Osteocyte (in vitro differentiated cells): ENCODE results near the gene HIC1. TPM values are rescaled to one million over a fixed set of nuclear protein-coding genes. Genes with fewer than 3 reads are reported as not detected.

Source experiments
- DNase-seq: peaks from one replicate; pipeline ENCODE4 v3.0.0; 2021; ENCODE audit warnings: mixed read lengths; ENCODE audit not compliant: unreplicated experiment; ENCODE audit errors: extremely low spot score
- H3K27ac Mint-ChIP-seq: one replicate; pipeline ENCODE4 v1.8.0; 2021; ENCODE audit warnings: mild to moderate bottlenecking, mixed read lengths; ENCODE audit not compliant: unreplicated experiment
- H3K27me3 Mint-ChIP-seq: one replicate; pipeline ENCODE4 v1.8.0; 2021; ENCODE audit warnings: mixed read lengths; ENCODE audit not compliant: unreplicated experiment
- H3K36me3 Mint-ChIP-seq: one replicate; pipeline ENCODE4 v1.8.0; 2021; ENCODE audit warnings: mixed read lengths; ENCODE audit not compliant: unreplicated experiment
- H3K4me1 Mint-ChIP-seq: one replicate; pipeline ENCODE4 v1.8.0; 2021; ENCODE audit warnings: mixed read lengths; ENCODE audit not compliant: unreplicated experiment
- H3K4me3 Mint-ChIP-seq: one replicate; pipeline ENCODE4 v1.8.0; 2021; ENCODE audit warnings: mild to moderate bottlenecking, moderate library complexity, mixed read lengths; ENCODE audit not compliant: unreplicated experiment
- H3K9me3 Mint-ChIP-seq: one replicate; pipeline ENCODE4 v1.8.0; 2021; ENCODE audit warnings: mixed read lengths; ENCODE audit not compliant: unreplicated experiment
- CTCF ChIP-seq: fragments of 200-600 bp; sonication (generic); IDR thresholded peaks from 2 replicates; pipeline ENCODE4 v1.5.0; 2021; ENCODE audit warnings: antibody characterized with exemption, mild to moderate bottlenecking, moderate library complexity
- total RNA-seq: library from RNA; stranded (reverse); gene quantifications from 2 replicates; pipeline ENCODE4 v1.2.1, GENCODE V29; 2021

The HIC1 gene
- total RNA-seq, 1 donor from 2014 or later = 3.3 TPM

GRCh38 chr17:2105663-2106062 lies 50.8 kb downstream of the HIC1 start:
- H3K4me1 Mint-ChIP-seq = peaks cover 8% of the 10 kb centered on the region
- H3K4me3 Mint-ChIP-seq = no peak overlapping the region
- TF ChIP-seq CTCF = no peak
- no peaks in the 10 kb centered on the region for H3K27me3 Mint-ChIP-seq
- DNase-seq = no peak
- no peak overlapping the region for H3K27ac Mint-ChIP-seq
- H3K9me3 Mint-ChIP-seq = no peaks in the 10 kb centered on the region
- H3K36me3 Mint-ChIP-seq = no peaks in the 10 kb centered on the region

- H3K9me3 Mint-ChIP-seq = no peaks in the 10 kb centered on the region
- H3K4me3 Mint-ChIP-seq = no peak overlapping the region
- H3K27me3 Mint-ChIP-seq = no peaks in the 10 kb centered on the region
- no peaks in the 10 kb centered on the region for H3K36me3 Mint-ChIP-seq
- no peak for TF ChIP-seq CTCF
- DNase-seq = no peak
- H3K4me1 Mint-ChIP-seq = peaks cover 8% of the 10 kb centered on the region
- H3K27ac Mint-ChIP-seq = no peak overlapping the region
These were observed 51.5 kb downstream of the HIC1 start for GRCh38 chr17:2106308-2106955.

GRCh38 chr17:2107050-2107449 lies 52.1 kb downstream of the HIC1 start:
- TF ChIP-seq CTCF = no peak
- H3K4me1 Mint-ChIP-seq = peaks cover 13% of the 10 kb centered on the region
- H3K4me3 Mint-ChIP-seq = no peak overlapping the region
- no peak overlapping the region for H3K27ac Mint-ChIP-seq
- no peaks in the 10 kb centered on the region for H3K36me3 Mint-ChIP-seq
- DNase-seq = no peak
- no peaks in the 10 kb centered on the region for H3K27me3 Mint-ChIP-seq
- no peaks in the 10 kb centered on the region for H3K9me3 Mint-ChIP-seq

- Mint-ChIP-seq H3K27ac (no peak overlapping the region), H3K36me3 (no peaks in the 10 kb centered on the region), H3K9me3 (no peaks in the 10 kb centered on the region), H3K4me1 (peaks cover 13% of the 10 kb centered on the region), H3K27me3 (no peaks in the 10 kb centered on the region), H3K4me3 (no peak overlapping the region)
- no peak for DNase-seq
- TF ChIP-seq CTCF = no peak
These were observed 52.6 kb downstream of the HIC1 start for GRCh38 chr17:2107506-2107905.

GRCh38 chr17:2108170-2108569 lies 53.3 kb downstream of the HIC1 start:
- no peaks in the 10 kb centered on the region for H3K9me3 Mint-ChIP-seq
- TF ChIP-seq CTCF = no peak
- no peak for DNase-seq
- H3K27me3 Mint-ChIP-seq = no peaks in the 10 kb centered on the region
- no peaks in the 10 kb centered on the region for H3K36me3 Mint-ChIP-seq
- peaks cover 13% of the 10 kb centered on the region for H3K4me1 Mint-ChIP-seq
- no peak overlapping the region for H3K4me3 Mint-ChIP-seq
- no peak overlapping the region for H3K27ac Mint-ChIP-seq
